Glutamatergic neuron (in vitro differentiated cells): ENCODE data around the gene TLNRD1. TPM values are rescaled to one million over a fixed set of nuclear protein-coding genes. Genes with fewer than 3 reads are reported as not detected.
A peak's percentile ranks its signal among the peaks of the same experiment; 100 is the strongest.

Experiments
- DNase-seq: peaks from one replicate; pipeline ENCODE4 v3.0.0; 2022
- H3K27ac Mint-ChIP-seq: one replicate; pipeline ENCODE4 v1.8.0; 2020; ENCODE audit warnings: mild to moderate bottlenecking, mixed read lengths, inconsistent platforms; ENCODE audit not compliant: unreplicated experiment
- H3K27me3 Mint-ChIP-seq: one replicate; pipeline ENCODE4 v1.8.0; 2020; ENCODE audit warnings: mild to moderate bottlenecking, moderate library complexity, mixed read lengths, inconsistent platforms; ENCODE audit not compliant: unreplicated experiment
- H3K36me3 Mint-ChIP-seq: one replicate; pipeline ENCODE4 v1.8.0; 2020; ENCODE audit warnings: mild to moderate bottlenecking, mixed read lengths, inconsistent platforms; ENCODE audit not compliant: unreplicated experiment
- H3K4me1 Mint-ChIP-seq: one replicate; pipeline ENCODE4 v1.8.0; 2020; ENCODE audit warnings: mild to moderate bottlenecking, low read depth, mixed read lengths, inconsistent platforms; ENCODE audit not compliant: unreplicated experiment
- H3K4me3 Mint-ChIP-seq: one replicate; pipeline ENCODE4 v1.8.0; 2020; ENCODE audit warnings: mild to moderate bottlenecking, mixed read lengths, inconsistent platforms; ENCODE audit not compliant: unreplicated experiment
- H3K9me3 Mint-ChIP-seq: one replicate; pipeline ENCODE4 v1.8.0; 2020; ENCODE audit warnings: mild to moderate bottlenecking, moderate library complexity, mixed read lengths, inconsistent platforms; ENCODE audit not compliant: unreplicated experiment
- CTCF ChIP-seq: fragments of 200-600 bp; sonication (generic); IDR thresholded peaks from one replicate; pipeline ENCODE4 v1.5.0; 2021; ENCODE audit not compliant: partially characterized antibody, unreplicated experiment
- total RNA-seq: library from RNA; stranded (reverse); fragmentation: NEBNext Ultra II Directional; extraction: Animal tissue kit (Norgen Biotek cat#: 25700); gene quantifications from one replicate; pipeline ENCODE4 v1.2.1, GENCODE V29; 2021; ENCODE audit not compliant: unreplicated experiment

The TLNRD1 gene
- total RNA-seq, 1 donor from 2014 or later, result 35.5 TPM

- no peak for TF ChIP-seq CTCF
- Mint-ChIP-seq H3K27ac (no peak overlapping the region), H3K4me1 (peaks cover 22% of the 10 kb centered on the region), H3K4me3 (no peak overlapping the region), H3K27me3 (peaks cover 4% of the 10 kb centered on the region), H3K9me3 (peaks cover 6% of the 10 kb centered on the region), H3K36me3 (no peaks in the 10 kb centered on the region)
- no peak for DNase-seq
Observed at GRCh38 chr15:80990955-80991354, 9.8 kb upstream of the TLNRD1 start.

DNA sequence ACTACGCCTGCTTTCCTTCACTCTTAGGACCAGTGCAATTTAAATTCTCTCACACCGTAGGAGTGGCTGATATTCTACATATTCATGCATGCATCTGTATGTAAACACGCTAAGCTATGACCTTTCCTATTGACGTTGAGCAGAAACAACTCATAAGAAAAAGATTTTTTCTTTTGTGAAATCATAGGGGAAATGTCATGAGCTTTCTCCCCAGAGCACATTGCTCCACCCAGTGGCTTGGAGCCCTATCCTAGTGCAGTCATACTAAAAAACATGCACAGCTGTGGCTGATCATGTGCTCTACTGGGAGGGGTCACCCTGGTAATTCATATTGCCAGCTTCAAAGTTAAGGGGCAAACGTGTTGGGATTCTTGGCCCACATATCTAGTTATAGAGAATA, 9.3 kb upstream of the TLNRD1 start:
- Mint-ChIP-seq H3K27ac (no peak overlapping the region), H3K36me3 (no peaks in the 10 kb centered on the region), H3K9me3 (peaks cover 6% of the 10 kb centered on the region), H3K27me3 (peaks cover 3% of the 10 kb centered on the region), H3K4me1 (peaks cover 19% of the 10 kb centered on the region), H3K4me3 (no peak overlapping the region)
- no peak for TF ChIP-seq CTCF
- no peak for DNase-seq

DNA sequence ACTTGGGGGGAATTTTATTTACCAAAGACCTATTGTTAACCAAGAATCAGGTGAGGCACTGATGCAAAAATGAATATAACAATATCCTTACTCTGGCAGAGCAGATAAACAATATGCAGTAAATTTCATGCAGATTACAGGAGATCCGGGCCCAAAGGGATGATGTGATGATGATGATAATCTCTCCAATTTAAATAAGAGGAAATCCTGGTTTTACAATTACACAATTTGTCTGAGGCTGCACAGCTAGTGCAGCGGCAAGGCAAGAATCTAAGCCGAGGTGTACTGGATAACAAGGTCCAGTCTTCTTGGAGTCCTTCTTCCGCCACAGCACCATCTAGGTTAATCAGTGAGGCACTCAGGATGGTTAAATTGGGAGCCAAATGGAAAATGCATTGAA, 8.7 kb upstream of the TLNRD1 start:
- no peak for DNase-seq
- peaks cover 6% of the 10 kb centered on the region for H3K9me3 Mint-ChIP-seq
- H3K36me3 Mint-ChIP-seq, result no peaks in the 10 kb centered on the region
- peaks cover 3% of the 10 kb centered on the region for H3K27me3 Mint-ChIP-seq
- peaks cover 15% of the 10 kb centered on the region for H3K4me1 Mint-ChIP-seq
- no peak overlapping the region for H3K4me3 Mint-ChIP-seq
- no peak overlapping the region for H3K27ac Mint-ChIP-seq
- no peak for TF ChIP-seq CTCF

DNA sequence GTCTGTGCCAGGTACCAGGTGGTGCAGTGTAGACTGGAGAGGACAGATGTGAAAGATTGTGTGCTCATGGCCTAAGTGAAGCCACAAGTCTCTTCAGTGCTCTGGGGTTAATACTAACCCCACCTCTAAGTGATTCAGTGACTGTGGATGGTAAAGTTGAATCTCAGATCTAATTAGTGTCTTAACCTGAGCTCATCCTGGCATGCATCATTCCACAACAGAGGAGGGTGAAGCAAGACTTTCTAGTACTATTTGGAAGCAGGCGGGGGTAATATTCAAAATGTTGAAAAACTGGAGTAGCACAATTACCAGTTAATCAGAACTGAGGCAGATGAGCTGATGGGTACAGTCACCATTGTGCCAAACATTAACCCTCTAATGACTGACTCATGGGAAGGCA, 8.3 kb upstream of the TLNRD1 start:
- no peak for DNase-seq
- H3K4me1 Mint-ChIP-seq, result peaks cover 15% of the 10 kb centered on the region
- no peaks in the 10 kb centered on the region for H3K36me3 Mint-ChIP-seq
- no peak overlapping the region for H3K4me3 Mint-ChIP-seq
- no peak for TF ChIP-seq CTCF
- H3K27me3 Mint-ChIP-seq, result peaks cover 3% of the 10 kb centered on the region
- peaks cover 6% of the 10 kb centered on the region for H3K9me3 Mint-ChIP-seq
- no peak overlapping the region for H3K27ac Mint-ChIP-seq

DNA sequence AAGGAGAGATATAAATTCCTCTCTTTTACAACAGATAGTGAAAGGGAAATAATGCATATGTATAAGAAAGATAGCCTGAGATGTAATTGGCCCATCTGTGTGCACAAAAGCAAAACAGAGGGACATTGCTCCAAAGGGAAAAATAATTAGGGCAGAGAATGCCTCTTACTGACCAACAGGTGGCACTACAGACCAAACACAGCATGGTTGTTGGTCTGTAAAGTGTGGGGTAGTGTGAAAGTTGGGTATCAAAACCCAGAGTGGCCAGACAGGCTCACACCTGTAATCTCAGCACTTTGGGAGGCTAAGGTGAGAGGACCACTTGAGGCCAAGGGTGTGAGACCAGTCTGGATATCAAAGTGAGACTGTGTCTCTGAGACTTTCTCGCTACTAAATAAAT, 4.5 kb upstream of the TLNRD1 start:
- no peak for DNase-seq
- TF ChIP-seq CTCF, result peak; percentile 45
- no peak overlapping the region for H3K27ac Mint-ChIP-seq
- peaks cover 9% of the 10 kb centered on the region for H3K4me1 Mint-ChIP-seq
- peaks cover 8% of the 10 kb centered on the region for H3K9me3 Mint-ChIP-seq
- peaks cover 5% of the 10 kb centered on the region for H3K27me3 Mint-ChIP-seq
- no peak overlapping the region for H3K4me3 Mint-ChIP-seq
- no peaks in the 10 kb centered on the region for H3K36me3 Mint-ChIP-seq
